ENCODE measurements around the gene TSBP1.

GRCh38 chr6:32413427-32414047 is 41.8 kb upstream of the TSBP1 start:
- TF ChIP-seq CTCF (IDR thresholded peaks at IDR 0.05; ENCODE audit: low read length): peak; percentile 91
- no peak for TF ChIP-seq EZH2 (optimal IDR thresholded peaks at IDR 0.05; ENCODE audit: low read depth, low read length)
